ENCODE data around the gene SEPTIN7.

SEPTIN7 gene

GRCh38 chr7:35804231-35804970 is 3.5 kb downstream of the SEPTIN7 start:
- TF ChIP-seq, protein P1, sequence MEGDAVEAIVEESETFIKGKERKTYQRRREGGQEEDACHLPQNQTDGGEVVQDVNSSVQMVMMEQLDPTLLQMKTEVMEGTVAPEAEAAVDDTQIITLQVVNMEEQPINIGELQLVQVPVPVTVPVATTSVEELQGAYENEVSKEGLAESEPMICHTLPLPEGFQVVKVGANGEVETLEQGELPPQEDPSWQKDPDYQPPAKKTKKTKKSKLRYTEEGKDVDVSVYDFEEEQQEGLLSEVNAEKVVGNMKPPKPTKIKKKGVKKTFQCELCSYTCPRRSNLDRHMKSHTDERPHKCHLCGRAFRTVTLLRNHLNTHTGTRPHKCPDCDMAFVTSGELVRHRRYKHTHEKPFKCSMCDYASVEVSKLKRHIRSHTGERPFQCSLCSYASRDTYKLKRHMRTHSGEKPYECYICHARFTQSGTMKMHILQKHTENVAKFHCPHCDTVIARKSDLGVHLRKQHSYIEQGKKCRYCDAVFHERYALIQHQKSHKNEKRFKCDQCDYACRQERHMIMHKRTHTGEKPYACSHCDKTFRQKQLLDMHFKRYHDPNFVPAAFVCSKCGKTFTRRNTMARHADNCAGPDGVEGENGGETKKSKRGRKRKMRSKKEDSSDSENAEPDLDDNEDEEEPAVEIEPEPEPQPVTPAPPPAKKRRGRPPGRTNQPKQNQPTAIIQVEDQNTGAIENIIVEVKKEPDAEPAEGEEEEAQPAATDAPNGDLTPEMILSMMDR (IDR thresholded peaks at IDR 0.05; ENCODE audit: insufficient read depth, low read length, missing control alignments), result no peak
- DNase-seq (ENCODE audit: low read depth, low spot score), result no peak
- CTCF ChIA-PET, result interaction anchor here (1.2 to 4.8 kb wide), 7 partner anchors 9 to 103 kb away, joined by 3 to 38 read pairs (median 4); no protein-coding TSS in a partner anchor
- POLR2A ChIA-PET, result no interaction called here
- no peak overlapping the region for H3K4me3 ChIP-seq (ENCODE audit: low read depth, low read length)

DNA sequence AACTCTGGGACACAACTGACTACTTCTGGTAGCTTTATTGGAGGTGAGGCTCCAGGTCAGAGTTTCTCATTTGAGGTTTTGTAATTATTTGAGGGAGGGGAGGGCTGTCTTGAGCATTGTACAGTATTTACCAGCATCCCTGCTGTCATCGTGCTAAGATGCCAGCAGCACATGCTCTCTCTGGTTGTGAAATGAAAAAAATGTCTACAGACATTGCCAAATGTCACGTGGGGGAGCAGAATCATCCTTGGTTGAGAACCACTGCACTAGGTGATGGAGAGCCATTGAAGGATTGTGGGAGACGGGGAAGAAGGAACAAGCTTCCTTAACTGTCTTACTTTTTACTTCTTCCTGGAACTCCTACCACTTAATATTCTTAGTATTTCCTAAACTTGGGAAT is 5.0 kb downstream of the SEPTIN7 start:
- TF ChIP-seq, protein P1 (IDR thresholded peaks at IDR 0.05; ENCODE audit: insufficient read depth, low read length, missing control alignments), result no peak
- no peak overlapping the region for H3K4me3 ChIP-seq (ENCODE audit: low read depth, low read length)
- ChIA-PET POLR2A (no interaction called here), CTCF (interaction anchor here (1.3 to 1.4 kb wide), 3 partner anchors 11 to 96 kb away, joined by 3 to 4 read pairs (median 3); no protein-coding TSS in a partner anchor)
- DNase-seq (ENCODE audit: low read depth, low spot score), result no peak

- H3K4me3 ChIP-seq (ENCODE audit: low read depth, low read length), result no peak overlapping the region
- ChIA-PET CTCF (interaction anchor here (0.8 kb wide), 1 partner anchor 12 kb away, joined by 3 read pairs; no protein-coding TSS in a partner anchor), POLR2A (no interaction called here)
- DNase-seq (ENCODE audit: low read depth, low spot score), result no peak
- TF ChIP-seq, protein P1 (IDR thresholded peaks at IDR 0.05; ENCODE audit: insufficient read depth, low read length, missing control alignments), result no peak
Measured at GRCh38 chr7:35816514-35816913, 15.7 kb downstream of the SEPTIN7 start.

DNA sequence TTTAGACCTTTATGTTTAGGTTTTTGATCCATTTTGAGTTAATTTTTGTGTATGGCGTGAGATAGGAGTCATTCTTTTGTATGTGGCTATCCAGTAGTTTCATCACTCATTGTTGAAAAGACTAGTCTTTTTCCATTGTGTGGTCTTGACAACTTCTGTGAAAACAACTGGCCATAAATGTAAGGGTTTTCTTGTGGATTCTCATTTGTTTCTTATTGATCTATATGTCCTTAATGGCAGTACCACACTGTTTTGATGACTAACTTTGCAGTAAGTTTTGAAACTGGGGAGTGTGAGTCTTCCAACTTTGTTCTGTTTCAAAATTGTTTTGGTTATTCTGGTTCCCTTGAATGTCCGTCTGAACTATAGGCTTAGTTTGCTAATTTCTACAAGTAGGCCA is 16.3 kb downstream of the SEPTIN7 start:
- CTCF ChIA-PET, result no interaction called here
- POLR2A ChIA-PET, result no interaction called here
- H3K4me3 ChIP-seq (ENCODE audit: low read depth, low read length), result no peak overlapping the region
- TF ChIP-seq, protein P1 (IDR thresholded peaks at IDR 0.05; ENCODE audit: insufficient read depth, low read length, missing control alignments), result no peak
- no peak for DNase-seq (ENCODE audit: low read depth, low spot score)

DNA sequence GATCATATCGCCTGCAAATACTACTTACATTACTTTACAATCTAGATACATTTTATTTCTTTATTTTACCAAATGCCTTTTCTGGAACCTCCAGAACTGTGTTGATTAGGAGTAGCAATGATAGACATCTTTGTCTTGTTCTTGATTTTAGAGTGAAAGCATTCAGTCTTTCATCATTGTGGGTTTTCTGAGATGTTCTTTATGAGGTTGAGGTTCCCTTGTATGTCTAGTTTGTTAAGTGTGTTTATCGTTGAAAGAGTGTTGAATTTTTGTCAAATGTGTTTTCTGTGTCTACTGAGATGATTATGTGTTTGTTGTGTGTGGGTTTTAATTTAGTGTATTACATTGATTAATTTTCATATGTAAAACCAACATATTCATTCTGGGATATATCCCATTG is 17.1 kb downstream of the SEPTIN7 start:
- no peak for DNase-seq (ENCODE audit: low read depth, low spot score)
- TF ChIP-seq, protein P1 (IDR thresholded peaks at IDR 0.05; ENCODE audit: insufficient read depth, low read length, missing control alignments), result no peak
- CTCF ChIA-PET, result no interaction called here
- POLR2A ChIA-PET, result no interaction called here
- H3K4me3 ChIP-seq (ENCODE audit: low read depth, low read length), result no peak overlapping the region

DNA sequence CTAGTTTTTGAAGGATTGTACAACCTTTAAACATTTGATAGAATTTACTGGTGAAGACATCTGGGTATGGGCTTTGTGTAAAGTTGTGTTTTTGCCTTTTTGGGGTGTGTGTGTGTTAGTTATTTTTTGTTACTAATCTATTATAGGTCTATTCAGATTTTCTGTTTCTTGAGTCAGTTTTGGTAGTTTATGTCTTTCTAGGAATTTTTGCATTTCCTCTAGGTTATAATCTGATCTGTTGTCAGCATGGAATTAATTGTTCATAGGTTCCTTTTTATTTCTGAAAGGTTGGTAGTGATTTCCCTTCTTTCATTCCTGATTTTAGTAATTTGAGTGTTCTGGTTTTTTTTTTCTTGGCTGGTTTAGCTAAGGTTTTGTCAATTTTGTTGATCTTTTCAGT is 17.7 kb downstream of the SEPTIN7 start:
- POLR2A ChIA-PET, result no interaction called here
- DNase-seq (ENCODE audit: low read depth, low spot score), result no peak

More for the DNA sequence above, 17.7 kb downstream of the SEPTIN7 start:
- TF ChIP-seq, protein P1 (IDR thresholded peaks at IDR 0.05; ENCODE audit: insufficient read depth, low read length, missing control alignments), result no peak
- CTCF ChIA-PET, result no interaction called here
- no peak overlapping the region for H3K4me3 ChIP-seq (ENCODE audit: low read depth, low read length)
